ENCODE measurements around the gene LYRM4. TPM values are rescaled to one million over a fixed set of nuclear protein-coding genes. Genes with fewer than 3 reads are reported as not detected.

The LYRM4 gene
- total RNA-seq, 1 experiment from 2014 or later: 44.3 TPM

GRCh38 chr6:5067305-5067704 is 193.4 kb downstream of the LYRM4 start:
- H3K9me3 Mint-ChIP-seq: peaks cover 0 to 2% of the 10 kb centered on the region in 2 experiments; a peak in 2 of 5 replicates
- Histone ChIP-seq H3K56ac (ENCODE audit: insufficient read length, low read depth, low read length) (no peak overlapping the region), H3K4ac (ENCODE audit: low read depth, low read length) (no peak overlapping the region), H4K91ac (ENCODE audit: insufficient read length, low read depth, low read length) (no peak overlapping the region), H2BK20ac (ENCODE audit: low read depth, low read length, poor library complexity, severe bottlenecking) (no peak overlapping the region), H2BK12ac (ENCODE audit: insufficient read length, low read depth, low read length) (no peak overlapping the region), H2BK120ac (ENCODE audit: low read depth, low read length, poor library complexity, severe bottlenecking) (no peak overlapping the region), H3K14ac (ENCODE audit: insufficient read depth, low read length) (no peak overlapping the region), H4K5ac (ENCODE audit: insufficient read length, low read depth, low read length) (no peak overlapping the region), H3K27me3 (ENCODE audit: insufficient read depth, low read length) (no peaks in the 10 kb centered on the region), H2BK5ac (ENCODE audit: insufficient read length, low read length) (no peak overlapping the region), H3K23ac (ENCODE audit: insufficient read length, low read depth, low read length) (no peak overlapping the region), H3K23me2 (ENCODE audit: insufficient read length, low read depth, low read length, poor library complexity, severe bottlenecking) (no peaks in the 10 kb centered on the region), H3K4me2 (ENCODE audit: insufficient read depth, insufficient read length, low read length) (no peak overlapping the region), H3K18ac (ENCODE audit: insufficient read length, low read depth, low read length) (no peak overlapping the region), H3K27ac (ENCODE audit: insufficient read length, low read depth, low read length) (no peak overlapping the region), H3K9ac (ENCODE audit: extremely low read depth, insufficient read length, low read length) (no peak overlapping the region), H3K79me2 (ENCODE audit: insufficient read depth, low read length) (no peaks in the 10 kb centered on the region), H2BK15ac (ENCODE audit: low read depth, low read length) (no peak overlapping the region), H4K20me1 (ENCODE audit: control insufficient read depth, insufficient read depth, insufficient read length) (no peaks in the 10 kb centered on the region), H4K8ac (replicated peaks; ENCODE audit: insufficient read length, low read depth, low read length) (no peak overlapping the region), H3K79me1 (ENCODE audit: insufficient read depth, low read depth, low read length, poor library complexity, severe bottlenecking) (no peaks in the 10 kb centered on the region), H3K9me3 (ENCODE audit: control insufficient read depth, low read depth, low read length) (no peaks in the 10 kb centered on the region), H3K4me1 (ENCODE audit: insufficient read depth, low read length) (no peaks in the 10 kb centered on the region), H2AK5ac (ENCODE audit: insufficient read length, low read length) (no peak overlapping the region), H2AFZ (ENCODE audit: low read length) (no peak overlapping the region), H3T11ph (ENCODE audit: low read length) (no peak overlapping the region)
- H3K27ac Mint-ChIP-seq: no peak overlapping the region; a peak in 1 of 7 replicates
- H3K27me3 Mint-ChIP-seq (ENCODE audit: low read depth): no peaks in the 10 kb centered on the region; the same call in none of the 2 replicates
- no peak for DNase-seq
- TF ChIP-seq CTCF (conservative IDR thresholded peaks at IDR 0.05): no peak
- H3K4me3 Mint-ChIP-seq: no peak overlapping the region
- no CpG with 5 or more reads among the region's 3 CpGs for WGBS (ENCODE audit: extremely low coverage, insufficient read length, low lambda C conversion rate)
- peaks cover 4 to 5% of the 10 kb centered on the region in 2 experiments; a peak in 3 of 4 replicates for H3K4me1 Mint-ChIP-seq
- 0 out of 7 replicates have a peak, but pooled peaks cover 0 to 3% (median 0%) of the 10 kb centered on the region in 3 experiments for H3K36me3 Mint-ChIP-seq (ENCODE audit: insufficient read depth in 1 of 3, low read depth in 3 of 3)

All from H9 (cell line).